GM10266 (cell line): ENCODE measurements around the gene SLC5A6.
A peak's percentile ranks its signal among the peaks of the same experiment; 100 is the strongest.

Experiments used
- DNase-seq: peaks from one replicate; pipeline ENCODE4 v3.0.0; 2012; ENCODE audit errors: extremely low spot score
- TF ChIP-seq, protein P1 (sequence below): IDR thresholded peaks from 2 replicates; pipeline ENCODE4 v1.5.1; 2012; ENCODE audit warnings: mild to moderate bottlenecking, low read depth; ENCODE audit not compliant: control insufficient read depth, insufficient read depth; ENCODE audit errors: missing control alignments

The SLC5A6 gene

GRCh38 chr2:27216416-27217137 is 4.5 kb upstream of the SLC5A6 start:
- TF ChIP-seq, protein P1, sequence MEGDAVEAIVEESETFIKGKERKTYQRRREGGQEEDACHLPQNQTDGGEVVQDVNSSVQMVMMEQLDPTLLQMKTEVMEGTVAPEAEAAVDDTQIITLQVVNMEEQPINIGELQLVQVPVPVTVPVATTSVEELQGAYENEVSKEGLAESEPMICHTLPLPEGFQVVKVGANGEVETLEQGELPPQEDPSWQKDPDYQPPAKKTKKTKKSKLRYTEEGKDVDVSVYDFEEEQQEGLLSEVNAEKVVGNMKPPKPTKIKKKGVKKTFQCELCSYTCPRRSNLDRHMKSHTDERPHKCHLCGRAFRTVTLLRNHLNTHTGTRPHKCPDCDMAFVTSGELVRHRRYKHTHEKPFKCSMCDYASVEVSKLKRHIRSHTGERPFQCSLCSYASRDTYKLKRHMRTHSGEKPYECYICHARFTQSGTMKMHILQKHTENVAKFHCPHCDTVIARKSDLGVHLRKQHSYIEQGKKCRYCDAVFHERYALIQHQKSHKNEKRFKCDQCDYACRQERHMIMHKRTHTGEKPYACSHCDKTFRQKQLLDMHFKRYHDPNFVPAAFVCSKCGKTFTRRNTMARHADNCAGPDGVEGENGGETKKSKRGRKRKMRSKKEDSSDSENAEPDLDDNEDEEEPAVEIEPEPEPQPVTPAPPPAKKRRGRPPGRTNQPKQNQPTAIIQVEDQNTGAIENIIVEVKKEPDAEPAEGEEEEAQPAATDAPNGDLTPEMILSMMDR, result no peak
- DNase-seq, result no peak

DNA sequence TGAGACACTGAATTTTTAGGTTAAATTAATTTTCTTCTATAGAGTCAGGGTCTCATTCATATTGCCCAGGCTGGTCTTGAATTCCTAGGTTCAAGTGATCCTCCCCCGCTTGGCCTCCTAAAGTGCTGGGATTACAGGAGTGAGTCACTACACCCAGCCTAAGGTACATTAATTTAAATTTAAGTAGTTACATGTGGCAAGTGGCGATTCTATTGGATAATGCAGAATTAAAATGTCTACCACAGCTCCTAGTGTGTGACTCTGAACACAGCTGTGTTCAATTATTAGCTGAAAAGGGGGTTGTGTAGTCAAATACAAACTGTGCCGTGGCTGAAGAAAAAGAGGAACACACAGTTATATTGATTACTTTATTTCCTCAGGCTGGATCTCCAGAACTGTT is 2.9 kb upstream of the SLC5A6 start:
- TF ChIP-seq, protein P1, result no peak
- DNase-seq, result no peak

- DNase-seq, result no peak
- TF ChIP-seq, protein P1, result no peak
These were observed 781 bp upstream of the SLC5A6 start for GRCh38 chr2:27212626-27213471.

- DNase-seq, result peak; percentile 53
- TF ChIP-seq, protein P1, result no peak
These were observed 676 bp downstream of the SLC5A6 start for GRCh38 chr2:27211241-27211942.

- DNase-seq, result peak; percentile 62
- TF ChIP-seq, protein P1, result no peak
These were observed 2.3 kb downstream of the SLC5A6 start for GRCh38 chr2:27209621-27210401.

DNA sequence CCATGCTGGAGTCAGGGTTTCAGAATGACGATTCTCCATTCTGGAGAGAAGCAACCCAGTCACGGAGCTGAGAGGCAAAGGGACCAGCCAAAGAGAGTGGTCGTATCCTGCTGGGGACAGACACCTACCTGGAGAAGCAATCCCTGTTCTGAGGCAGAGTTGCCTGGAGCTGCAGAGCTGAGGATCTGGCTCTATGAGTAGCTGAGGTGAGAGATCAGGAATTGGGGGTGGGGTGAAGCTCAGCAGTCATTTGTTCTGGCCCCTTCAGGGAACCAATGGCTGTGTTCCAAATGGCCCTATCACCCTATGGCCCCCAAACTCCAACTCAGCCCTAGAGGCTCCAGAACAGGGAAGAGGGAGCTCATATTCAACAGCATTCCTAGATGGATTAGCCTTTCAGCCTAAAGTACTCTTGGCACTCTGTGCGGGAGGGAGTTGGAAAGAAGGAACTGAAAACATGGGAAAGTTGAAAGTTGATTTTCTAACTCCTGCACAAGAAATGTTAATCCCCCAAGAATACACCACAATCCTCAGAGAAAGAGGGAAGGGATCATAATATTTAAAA is 3.5 kb downstream of the SLC5A6 start:
- TF ChIP-seq, protein P1, result no peak
- no peak for DNase-seq
